HG03175 (cell line): ENCODE results near the gene RASGRP1.
A peak's percentile ranks its signal among the peaks of the same experiment; 100 is the strongest.

Source experiments
- ATAC-seq: cut with Tn5 transposase; IDR thresholded peaks from one replicate; pipeline ENCODE4 v1.9.1; 2021; ENCODE audit warnings: mild to moderate bottlenecking, moderate library complexity; ENCODE audit not compliant: unreplicated experiment

RASGRP1 gene

DNA sequence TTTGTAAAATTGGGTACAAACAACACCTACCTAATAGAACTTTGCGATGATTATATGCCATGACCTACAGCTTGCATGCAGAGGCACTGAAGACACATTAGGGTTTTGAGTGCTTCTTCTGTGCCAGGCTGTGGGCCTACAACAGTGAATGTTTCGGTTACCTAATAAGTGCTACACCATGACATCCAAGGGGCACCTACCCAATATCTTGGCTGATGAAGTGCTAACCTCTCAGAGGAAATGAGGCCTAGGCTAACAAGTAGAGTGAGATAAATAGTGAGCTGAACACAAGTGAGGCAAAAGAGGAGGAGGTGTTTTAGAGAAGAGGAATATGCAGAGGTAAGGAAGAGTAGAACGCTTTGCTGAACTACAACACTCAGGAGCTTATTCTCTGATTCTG is 12.2 kb upstream of the RASGRP1 start:
- ATAC-seq: no peak

GRCh38 chr15:38576261-38576660 is 11.6 kb upstream of the RASGRP1 start:
- ATAC-seq: no peak

DNA sequence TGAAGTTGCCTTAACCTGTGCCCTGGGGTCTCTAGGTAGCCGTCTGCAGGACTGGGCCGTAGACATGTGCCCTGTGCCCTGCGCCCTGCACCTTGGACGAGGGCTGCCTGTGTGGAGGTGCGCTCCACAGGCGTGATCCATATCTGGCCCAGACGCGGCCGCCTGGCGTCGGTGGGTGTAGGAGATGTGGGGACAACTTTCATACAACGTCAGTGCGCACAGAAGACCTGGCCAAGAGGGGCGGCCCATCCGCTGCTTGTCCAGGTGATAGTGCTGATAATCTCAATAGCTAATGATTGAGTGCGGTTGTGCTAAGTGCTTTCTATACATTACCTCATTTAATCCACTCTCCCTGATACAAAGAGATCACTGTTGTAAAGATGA is 665 bp upstream of the RASGRP1 start:
- ATAC-seq: no peak

DNA sequence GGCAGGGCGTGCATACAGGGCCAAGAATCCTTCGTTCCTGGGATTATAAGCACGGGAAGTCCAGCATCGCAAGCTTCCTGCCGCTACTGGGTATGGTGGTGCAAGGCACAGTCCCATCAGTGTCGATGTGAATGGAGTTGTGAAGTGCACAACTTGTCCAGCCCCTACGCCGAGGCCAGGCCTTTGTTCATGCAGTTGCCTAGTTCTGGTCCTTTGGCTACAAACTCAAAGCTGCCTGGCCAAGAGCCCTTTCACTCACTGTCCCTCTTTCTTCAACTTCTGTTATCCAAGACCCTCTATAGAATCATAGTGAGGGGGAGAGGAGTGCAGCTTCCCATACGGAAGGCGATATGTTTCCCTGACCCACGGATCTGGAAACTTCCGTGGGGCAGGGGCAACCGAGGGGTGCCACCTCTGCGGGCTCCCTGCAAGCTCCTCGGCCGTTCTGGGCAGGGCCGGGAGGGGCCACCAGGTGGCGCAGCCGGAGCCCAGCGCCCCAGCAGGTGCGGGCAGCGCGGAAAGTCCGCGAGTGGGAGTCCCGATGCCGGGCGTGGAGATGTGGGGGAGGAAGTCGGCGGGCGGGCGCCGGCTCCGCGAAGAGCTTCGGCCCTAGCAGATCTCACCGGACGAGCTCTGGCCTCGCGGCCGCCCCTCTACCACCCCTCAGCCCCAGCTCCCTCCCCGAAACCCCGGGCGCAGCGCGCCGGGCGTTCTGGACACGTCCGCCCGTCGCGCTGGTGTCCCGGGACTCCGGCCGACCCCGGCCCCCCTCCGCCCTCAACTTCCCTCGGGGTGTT is 693 bp downstream of the RASGRP1 start:
- peak; percentile 73 for ATAC-seq

DNA sequence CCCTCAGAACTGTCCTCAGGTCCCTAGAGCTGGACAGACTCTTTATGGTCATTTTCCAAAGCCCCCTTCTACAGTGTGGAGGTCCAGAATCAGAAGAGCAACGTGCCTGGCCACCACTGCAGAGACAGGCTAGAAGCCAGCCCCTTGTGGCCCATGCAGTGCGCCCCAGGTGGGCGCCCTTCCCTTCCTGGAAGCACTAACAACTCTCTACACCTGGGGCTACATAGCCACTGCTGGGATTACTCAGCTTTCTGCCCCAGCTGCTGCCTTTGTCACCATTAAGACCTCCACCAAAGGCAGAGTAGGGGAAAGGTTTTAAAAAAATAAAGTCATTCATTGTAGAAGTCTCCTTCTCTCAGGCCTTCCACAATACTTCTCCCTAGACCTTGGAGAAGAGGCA is 2.3 kb downstream of the RASGRP1 start:
- ATAC-seq: no peak

- peak; percentile 23 for ATAC-seq
Measured at GRCh38 chr15:38560456-38560926, 4.1 kb downstream of the RASGRP1 start.

GRCh38 chr15:38559636-38560307 is 4.8 kb downstream of the RASGRP1 start:
- no peak for ATAC-seq

GRCh38 chr15:38559131-38559530 is 5.5 kb downstream of the RASGRP1 start:
- no peak for ATAC-seq

DNA sequence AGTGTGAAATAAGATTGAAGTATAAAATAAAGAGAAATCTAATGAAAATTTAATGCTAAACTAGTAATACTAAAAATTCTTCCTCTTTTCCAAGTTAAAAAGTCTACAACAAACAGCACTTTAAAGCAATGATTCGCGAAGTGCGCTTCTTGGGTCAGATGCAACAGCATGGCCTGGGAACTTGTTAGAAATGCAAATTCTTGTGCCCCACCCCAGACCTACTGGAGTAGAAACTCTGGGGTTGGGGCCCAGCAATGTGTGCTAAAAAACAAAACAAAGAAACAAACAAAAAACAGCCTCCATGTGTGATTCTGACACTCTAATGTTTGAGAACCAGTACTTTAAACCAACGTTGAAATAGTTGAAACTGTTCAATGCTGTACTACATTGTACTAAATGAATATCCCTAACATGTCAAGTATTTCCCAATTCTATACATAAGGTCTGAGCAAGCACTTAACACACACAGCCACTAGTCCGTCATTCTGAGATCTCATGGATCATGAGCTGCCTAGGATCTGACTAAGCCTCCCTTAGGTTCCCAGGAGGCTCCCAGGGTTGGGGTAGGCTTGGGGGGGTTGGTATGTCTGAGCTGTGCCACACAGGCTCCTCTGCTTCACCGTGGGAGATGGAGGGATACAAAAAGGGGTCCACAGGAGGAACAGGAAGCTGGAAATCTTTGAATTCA is 6.1 kb downstream of the RASGRP1 start:
- ATAC-seq: no peak

DNA sequence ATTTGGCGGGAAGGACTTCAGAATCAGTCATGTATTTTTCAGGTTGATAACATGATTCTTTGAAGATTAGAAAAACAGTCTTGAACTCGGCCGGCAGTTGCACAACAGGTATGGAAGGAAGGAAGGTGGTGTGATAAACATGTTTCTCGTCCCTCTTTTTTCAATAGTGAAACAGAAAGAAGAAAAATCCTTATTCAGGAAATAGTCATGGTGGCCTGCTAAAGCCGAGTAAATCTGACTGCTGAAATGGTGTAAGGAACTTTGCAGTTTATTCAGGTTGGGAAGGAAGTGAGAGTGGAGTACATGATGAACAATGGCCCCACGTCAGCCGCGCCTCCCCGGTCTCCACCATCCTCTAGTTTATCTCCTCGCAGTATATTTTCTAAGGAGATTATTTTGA is 6.7 kb downstream of the RASGRP1 start:
- ATAC-seq: no peak

DNA sequence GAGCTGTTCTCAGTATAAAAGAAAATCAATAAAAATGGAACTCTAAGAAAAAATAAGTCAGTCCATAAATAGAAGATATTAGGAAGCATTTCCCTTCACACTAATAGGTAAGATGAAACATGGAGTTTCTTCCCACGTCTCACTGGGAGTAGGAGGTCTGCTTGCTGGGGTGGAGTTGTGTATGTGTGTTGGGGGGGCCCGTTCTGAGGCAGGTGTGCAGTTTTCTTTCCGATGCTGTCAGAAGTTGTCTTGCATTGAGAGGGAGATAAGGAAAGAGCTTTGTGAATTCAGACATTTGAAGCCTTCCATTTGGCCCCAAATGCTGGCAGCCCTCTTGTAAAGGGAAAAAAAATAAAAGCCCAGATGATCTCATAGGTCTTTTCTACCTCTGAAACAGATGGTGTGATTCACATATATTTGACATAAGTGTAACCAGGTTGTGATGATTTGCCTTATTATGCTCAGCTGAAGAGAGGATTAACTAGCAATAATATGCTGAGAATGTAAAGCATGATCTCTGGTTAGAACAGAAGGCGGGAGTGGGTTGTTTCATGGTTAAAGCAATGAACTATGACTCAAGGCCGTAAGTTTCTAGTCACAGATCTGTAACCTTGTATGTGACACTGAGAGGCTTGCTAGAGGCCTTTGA is 8.8 kb downstream of the RASGRP1 start:
- ATAC-seq: no peak

DNA sequence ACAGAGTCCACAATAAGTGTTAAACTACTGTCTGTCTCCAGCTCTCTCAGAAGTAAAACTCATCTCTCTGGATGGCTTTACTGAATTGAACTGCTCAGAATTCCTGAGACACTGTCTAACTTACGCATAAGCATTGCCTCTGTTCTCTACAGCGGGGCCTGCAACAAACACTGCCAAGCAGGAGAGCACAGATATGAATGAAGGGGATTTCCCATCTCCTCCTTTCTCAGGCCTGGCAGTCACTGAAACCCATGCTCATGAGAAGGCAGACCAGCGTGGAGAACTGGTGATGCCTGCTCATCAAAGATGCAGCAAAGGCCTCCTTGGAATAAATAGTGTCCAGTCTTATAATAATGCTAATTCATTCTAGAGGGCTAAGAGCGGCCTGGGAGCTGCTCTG is 10.3 kb downstream of the RASGRP1 start:
- ATAC-seq: no peak

DNA sequence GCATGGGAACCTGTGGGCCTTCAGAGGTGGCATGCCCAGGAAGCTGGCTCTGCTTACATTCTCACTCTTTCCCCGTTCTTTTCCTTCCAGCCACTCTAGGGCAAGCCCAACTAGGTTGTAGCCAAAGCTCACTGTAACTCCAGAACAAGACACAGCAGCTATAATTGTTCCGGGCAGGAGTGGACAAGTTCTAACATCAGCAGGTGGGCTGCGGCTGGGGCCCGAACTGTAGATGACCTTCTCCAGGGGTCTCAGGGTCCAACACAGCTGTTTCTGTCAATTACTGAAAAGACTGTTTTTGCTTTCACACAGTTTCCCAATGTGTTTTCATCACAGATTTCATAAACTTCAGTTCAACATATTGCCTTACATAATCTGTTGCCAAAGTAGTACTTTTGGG is 11.5 kb downstream of the RASGRP1 start:
- no peak for ATAC-seq

- no peak for ATAC-seq
Measured at GRCh38 chr15:38551720-38552648, 12.6 kb downstream of the RASGRP1 start.

GRCh38 chr15:38549222-38549621 is 15.4 kb downstream of the RASGRP1 start:
- no peak for ATAC-seq

GRCh38 chr15:38547255-38547997 is 17.2 kb downstream of the RASGRP1 start:
- ATAC-seq: no peak

GRCh38 chr15:38545179-38545578 is 19.4 kb downstream of the RASGRP1 start:
- no peak for ATAC-seq

- ATAC-seq: no peak
Measured at GRCh38 chr15:38541026-38541425, 23.6 kb downstream of the RASGRP1 start.

GRCh38 chr15:38540510-38540909 is 24.1 kb downstream of the RASGRP1 start:
- ATAC-seq: no peak

- ATAC-seq: no peak
Measured at GRCh38 chr15:38539008-38539343, 25.6 kb downstream of the RASGRP1 start.
